Heart left ventricle (tissue), 13 donors: ENCODE measurements around the gene CBLB.

ENCODE experiments used
- CTCF ChIP-seq, 12 donors: fragments of 200-600 bp; sonication (generic) in 4 of 12; IDR thresholded peaks; one replicate each; pipeline versions ENCODE4 v1.5.0 to v1.8.0; 2018 to 2022; ENCODE audit warnings: antibody characterized with exemption in 12 of 12, mild to moderate bottlenecking in 5 of 12
- POLR2A ChIP-seq, 2 donors: fragments of 450-650 bp; IDR thresholded peaks; one replicate each; pipeline ENCODE4 v1.6.1; 2017; ENCODE audit warnings: antibody characterized with exemption in 2 of 2, mild to moderate bottlenecking in 2 of 2, moderate library complexity in 2 of 2
- donor health status: ischemic (EF 13 %, LVEDD 7.1; RV severe dilation, severe dysfunction).
- donor health status: DM: no; HTN: yes; CAD: no.
- donor health status: DM: no; HTN: no; CAD: no.
- donor health status: ischemic (EF 25% LVEDD 6.9; RV normal size, moderate dysfunction).
- donor health status: ischemic (EF 25% LVEDD 5.7; RV mildly dilated, moderate dysfunction).
- donor health status: ischemic (EF 35%, LVEDD 5.7; RV mildly dilated, moderate dysfunction).
- donor health status: nonischemic (EF 11% LVEDD 7.7; RV severe dilation, severe dysfunction).
- donor health status: DM: yes; HTN: yes; CAD: no.
- donor health status: PGD.
- donor health status: ischemic (EF 29% LVEDD 5.4; RV normal size, mild dysfunction).
- donor health status: nonischemic (EF 23%, LVEDD 6.1; RV moderate dilation, normal function).

- TF ChIP-seq CTCF (IDR thresholded peaks at IDR 0.05) (no peak), POLR2A (IDR thresholded peaks at IDR 0.05) (no peak)
Observed at GRCh38 chr3:105828703-105829102, 40.1 kb downstream of the CBLB start.
